GM12874 (cell line): Measurements from ENCODE around the gene CEP104.

ENCODE experiments used
- TF ChIP-seq, protein P1 (sequence below): IDR thresholded peaks from 2 replicates; pipeline ENCODE4 v1.5.1; 2011; ENCODE audit warnings: low read depth, mild to moderate bottlenecking, control low read depth, low read length, moderate library complexity; ENCODE audit not compliant: insufficient read depth

CEP104 gene

DNA sequence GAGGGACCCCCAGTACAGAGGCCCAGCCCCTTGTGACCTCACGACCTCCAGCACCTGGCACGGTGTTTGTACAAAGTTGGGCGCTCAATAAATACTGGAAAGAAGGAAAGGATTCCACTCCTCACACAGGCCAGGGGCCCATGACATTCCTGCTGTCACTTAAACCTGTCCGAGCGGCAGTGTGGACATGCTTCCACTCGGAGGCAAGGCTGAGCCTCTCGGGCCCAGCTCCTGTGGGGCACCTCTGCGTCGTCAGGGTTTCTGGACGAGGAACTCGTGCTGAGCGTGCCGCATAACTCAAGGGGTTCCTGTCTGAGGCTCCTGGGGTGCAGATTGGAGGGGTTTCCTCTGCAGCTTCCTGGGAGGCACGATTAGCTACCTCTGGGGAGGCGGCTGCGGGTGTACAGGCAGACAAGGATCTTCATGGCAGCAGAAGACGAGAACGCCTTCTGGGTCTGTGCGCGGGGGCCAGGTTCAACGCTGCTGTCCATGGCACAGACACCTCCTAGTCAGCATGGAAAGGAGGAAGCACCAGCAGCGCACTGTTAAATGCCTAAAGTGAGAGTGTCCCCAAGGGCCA, 88.1 kb downstream of the CEP104 start:
- TF ChIP-seq, protein P1, sequence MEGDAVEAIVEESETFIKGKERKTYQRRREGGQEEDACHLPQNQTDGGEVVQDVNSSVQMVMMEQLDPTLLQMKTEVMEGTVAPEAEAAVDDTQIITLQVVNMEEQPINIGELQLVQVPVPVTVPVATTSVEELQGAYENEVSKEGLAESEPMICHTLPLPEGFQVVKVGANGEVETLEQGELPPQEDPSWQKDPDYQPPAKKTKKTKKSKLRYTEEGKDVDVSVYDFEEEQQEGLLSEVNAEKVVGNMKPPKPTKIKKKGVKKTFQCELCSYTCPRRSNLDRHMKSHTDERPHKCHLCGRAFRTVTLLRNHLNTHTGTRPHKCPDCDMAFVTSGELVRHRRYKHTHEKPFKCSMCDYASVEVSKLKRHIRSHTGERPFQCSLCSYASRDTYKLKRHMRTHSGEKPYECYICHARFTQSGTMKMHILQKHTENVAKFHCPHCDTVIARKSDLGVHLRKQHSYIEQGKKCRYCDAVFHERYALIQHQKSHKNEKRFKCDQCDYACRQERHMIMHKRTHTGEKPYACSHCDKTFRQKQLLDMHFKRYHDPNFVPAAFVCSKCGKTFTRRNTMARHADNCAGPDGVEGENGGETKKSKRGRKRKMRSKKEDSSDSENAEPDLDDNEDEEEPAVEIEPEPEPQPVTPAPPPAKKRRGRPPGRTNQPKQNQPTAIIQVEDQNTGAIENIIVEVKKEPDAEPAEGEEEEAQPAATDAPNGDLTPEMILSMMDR = no peak

DNA sequence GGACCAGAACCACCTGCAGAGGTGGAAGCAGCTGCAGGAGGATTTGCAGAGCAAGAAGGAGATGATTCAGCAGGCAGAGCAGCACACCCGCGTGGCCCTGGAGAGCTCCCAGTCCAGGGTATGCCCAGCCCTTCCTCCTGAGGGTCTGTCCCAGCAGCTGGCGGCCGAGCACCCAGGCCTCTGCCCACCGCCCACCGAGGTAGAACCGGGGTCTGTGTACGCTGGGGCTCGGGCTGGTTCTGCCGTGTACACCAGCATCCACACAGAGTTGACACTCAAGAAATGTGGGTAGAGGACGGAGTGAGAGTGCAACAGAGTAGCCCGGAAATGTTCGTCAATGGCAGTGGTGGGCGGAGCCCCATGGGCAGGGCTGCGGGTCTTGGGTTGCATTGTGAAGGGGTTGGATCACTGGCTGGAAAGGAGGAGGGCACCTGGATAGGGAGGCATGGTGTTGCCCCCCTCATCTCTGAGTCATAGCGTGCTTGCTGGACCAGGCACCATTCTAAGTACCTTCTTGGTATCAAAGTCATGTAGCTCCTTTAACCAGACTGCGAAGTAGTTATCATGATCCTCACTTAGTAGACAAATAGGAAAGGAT, 89.6 kb downstream of the CEP104 start:
- TF ChIP-seq, protein P1 = no peak

DNA sequence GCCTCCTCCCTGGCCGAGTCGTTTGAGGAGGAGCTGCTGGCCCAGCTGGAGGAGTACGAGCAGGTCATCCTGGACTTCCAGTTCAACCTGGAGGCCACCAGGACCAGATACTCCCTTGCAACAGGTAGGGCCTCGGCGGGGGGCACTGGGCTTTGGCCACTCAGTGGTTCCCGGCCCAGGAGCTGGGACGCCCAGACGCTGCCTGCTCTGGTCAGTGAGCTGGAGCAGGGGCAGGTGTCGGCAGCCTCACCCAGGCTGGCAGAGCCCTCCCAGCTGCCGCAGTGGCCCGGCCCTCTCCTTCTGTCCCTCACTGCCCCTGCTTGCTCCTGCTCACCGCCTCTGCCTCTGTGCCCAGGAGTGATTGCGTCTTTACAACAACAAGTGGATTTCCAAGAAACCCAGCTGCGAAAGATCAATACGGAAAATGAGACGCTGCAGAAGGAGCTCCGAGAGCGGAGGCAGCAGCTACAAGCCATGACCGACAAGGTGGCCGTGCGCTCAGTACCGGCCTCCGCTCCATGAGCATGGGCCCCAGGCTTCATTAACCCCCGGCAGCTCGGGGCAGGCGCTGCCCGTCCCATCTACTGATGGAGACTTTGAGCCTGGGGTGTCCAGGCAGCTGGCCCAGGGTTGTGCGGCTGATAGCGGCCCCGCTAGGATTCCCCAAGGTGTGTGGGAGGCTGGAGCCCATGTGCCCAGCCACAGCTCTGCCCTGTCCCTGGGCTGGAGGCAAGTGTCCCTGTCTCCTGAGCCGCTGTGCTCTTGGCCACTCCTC, 93.5 kb downstream of the CEP104 start:
- TF ChIP-seq, protein P1 = no peak

DNA sequence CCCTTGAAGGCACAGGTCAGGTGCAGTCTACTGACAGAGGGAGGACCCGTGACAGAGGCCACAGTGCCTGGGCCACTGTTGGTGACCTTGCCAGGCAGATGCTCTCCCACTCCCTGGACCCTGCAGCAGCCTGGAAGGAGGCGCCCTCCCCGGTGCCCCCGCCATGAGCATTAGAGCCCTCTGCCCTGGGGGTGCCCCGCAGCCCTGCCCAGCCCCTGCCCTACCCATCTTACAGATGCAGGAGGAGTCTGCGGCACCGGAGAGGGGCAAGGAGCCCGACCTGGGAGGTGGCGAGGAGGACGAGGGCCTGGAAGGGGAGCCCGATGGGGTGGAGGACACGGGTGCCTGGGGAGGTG, 94.2 kb downstream of the CEP104 start:
- TF ChIP-seq, protein P1 = no peak

DNA sequence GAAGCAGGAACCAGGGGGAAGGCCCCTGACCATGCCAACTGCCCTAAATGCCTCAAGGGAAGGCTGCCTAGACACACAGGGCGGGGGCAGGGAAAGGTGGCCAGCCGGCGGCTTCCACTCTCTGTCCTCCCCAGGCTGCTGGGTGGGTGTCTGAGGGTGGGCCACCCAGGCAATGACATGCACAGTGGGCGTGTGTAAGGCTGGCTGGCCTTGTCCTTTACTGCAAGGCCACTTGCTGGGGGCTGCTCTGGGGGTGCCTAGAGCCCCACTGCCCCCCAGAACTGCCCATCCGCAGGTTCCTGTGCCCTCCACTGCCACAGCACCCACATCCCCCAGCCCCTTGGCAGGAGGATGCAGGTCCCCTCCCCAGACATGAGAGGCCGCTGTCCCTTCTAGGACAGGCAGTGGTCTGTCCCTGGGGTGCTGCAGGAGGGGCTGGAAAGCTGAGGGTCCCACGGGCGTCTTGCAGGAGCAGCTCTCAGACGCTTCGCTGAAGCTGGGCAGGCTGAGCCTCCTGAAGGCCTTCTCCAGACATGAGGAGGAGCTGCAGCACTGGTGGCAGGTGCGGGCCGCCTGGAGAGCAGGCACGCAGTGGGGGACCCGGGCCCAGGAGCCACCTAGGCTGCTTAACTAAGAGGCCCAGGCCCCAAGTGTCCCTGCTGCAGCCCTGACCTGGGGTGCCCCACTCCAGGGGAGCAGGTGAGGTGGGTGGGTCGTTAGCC, 94.7 kb downstream of the CEP104 start:
- TF ChIP-seq, protein P1 = no peak
